GM18907 (cell line): ENCODE results near the gene KLC4.
"Not testable (repeated sequence)": the region's sequence is repeated elsewhere in the genome, so short reads cannot be mapped to it uniquely, and the experiment has no call there.

Source experiments
- ATAC-seq: cut with Tn5 transposase; IDR thresholded peaks from one replicate; pipeline ENCODE4 v1.9.1; 2021; ENCODE audit warnings: mild to moderate bottlenecking, moderate library complexity; ENCODE audit not compliant: unreplicated experiment

The KLC4 gene

DNA sequence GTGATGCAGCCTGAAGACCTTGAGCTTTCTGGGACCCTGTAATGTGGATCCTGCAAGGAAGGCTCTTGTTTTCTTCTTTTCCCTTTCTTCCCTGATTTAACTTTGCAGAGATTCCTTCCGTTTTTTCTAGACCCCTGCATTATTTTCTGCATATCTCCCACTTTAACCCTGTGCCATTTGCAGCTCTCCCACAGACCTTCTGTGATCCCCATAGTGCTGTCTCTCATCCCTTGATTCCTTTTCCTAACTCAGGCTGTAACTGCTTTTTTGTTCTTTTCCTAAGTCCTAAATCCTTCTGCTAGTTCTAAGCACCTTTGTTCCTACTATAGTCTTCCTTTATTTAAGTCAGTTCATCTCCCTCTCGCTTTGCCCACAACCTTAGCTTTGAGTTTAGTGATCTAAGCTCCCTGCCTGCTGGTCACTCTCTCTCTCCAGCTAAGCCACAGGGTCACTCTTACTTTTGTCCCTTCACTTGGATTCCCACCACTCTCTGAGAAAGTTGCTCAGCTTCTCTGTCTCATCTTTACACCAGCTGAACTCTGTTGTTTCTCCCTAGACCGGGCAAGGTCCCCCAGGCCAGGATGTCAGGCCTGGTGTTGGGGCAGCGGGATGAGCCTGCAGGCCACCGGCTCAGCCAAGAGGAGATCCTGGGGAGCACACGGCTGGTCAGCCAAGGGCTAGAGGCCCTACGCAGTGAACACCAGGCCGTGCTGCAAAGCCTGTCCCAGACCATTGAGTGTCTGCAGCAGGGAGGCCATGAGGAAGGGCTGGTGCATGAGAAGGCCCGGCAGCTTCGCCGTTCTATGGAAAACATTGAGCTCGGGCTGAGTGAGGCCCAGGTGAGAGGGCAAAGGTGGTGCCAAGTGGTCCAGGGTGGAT lies 1.6 kb downstream of the KLC4 start:
- no peak for ATAC-seq

GRCh38 chr6:43061861-43062260 lies 2.4 kb downstream of the KLC4 start:
- ATAC-seq, result no peak

DNA sequence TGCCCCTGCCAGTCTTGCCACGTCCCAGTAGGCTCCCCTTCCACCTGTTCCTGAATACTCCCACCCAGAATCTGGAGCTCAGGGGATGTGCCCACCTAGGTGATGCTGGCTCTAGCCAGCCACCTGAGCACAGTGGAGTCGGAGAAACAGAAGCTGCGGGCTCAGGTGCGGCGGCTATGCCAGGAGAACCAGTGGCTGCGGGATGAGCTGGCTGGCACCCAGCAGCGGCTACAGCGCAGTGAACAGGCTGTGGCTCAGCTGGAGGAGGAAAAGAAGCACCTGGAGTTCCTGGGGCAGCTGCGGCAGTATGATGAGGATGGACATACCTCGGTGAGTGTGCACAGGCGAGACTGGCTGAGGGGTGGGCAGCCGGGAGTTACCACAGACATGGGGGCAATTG lies 3.4 kb downstream of the KLC4 start:
- ATAC-seq, result no peak

- ATAC-seq, result no peak
These were observed 10.7 kb downstream of the KLC4 start for GRCh38 chr6:43070028-43070632.

DNA sequence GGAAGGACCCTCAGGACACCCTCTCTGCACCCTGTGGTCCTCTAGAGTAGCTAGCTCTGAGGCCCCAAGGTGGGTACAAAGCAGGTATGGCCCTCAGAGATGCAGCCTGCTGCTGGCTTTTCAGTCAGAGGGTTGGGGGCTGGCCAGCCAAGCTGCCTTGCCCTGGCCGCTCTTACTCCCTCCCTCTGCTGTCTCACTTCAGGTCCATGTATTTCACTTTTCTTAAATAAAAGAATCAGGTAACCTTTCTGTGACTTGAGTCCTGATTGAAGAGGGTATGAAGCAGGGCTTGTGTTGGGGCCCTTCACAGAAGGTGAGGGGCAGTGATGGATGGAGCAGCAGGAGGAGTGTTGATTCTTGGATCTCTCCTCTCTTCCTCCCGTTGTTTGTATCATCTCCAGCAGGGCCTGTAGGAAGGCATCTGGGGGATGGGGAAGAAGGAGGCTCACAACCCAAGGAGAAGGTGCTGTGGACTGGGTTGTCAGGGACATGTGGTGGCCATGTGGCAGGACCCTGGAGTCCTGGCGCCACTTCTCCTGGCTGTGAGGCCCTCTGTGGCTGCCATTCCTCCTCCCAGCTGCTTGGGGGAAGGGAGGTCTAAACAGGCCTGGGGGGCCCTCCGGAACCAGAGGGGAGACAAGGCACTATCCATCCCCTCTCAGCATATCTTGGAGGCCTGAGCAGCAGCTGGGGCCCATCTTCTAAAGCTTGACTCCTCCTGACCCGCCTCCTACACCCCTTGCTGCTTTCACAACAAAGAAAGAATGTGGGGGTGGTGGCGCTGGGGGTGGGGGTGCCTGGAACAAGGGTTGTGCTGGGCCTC lies 15.6 kb downstream of the KLC4 start:
- ATAC-seq, result no peak

DNA sequence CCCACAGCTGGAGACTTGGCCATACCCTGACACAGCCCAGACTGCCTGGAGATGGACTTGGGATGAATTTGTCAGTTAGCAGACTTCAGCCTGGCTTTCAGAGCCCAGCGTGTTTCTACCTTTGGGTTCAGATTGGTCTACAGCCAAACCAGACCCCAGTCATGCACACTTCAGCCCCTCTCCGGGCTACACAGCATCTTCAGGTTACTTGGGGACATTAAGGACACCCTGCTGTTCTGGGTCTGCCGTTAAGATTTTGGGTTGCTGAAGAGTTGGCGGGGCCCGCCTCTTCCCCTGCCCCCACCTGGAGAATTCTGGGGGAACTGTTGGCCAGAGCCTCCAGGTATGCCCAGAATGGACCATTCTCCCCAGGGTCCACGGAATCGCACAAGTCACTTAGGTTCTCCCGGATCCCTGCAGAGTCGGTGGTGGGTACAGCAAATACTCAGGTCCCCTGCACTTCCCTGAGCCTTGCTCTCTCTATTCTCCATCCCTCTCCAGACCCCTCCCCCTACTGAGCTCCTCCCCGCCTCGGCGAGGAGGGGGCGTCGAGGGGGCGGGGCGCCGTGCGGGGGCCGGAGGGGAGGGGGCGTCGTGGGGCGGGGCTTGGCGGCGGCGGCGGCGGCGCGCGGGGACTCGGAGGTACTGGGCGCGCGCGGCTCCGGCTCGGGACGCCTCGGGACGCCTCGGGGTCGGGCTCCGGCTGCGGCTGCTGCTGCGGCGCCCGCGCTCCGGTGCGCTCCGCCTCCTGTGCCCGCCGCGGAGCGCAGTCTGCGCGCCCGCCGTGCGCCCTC lies 16.4 kb downstream of the KLC4 start, which contains the start of gene PTK7:
Gene PTK7 (plus strand): TSS at position 645 of the 794 bp plus-strand sequence. CDS start 175 bp downstream, outside the sequence.
- ATAC-seq, result no peak

GRCh38 chr6:43076464-43077332 lies 17.3 kb downstream of the KLC4 start:
- no peak for ATAC-seq

- no peak for ATAC-seq
These were observed 17.9 kb downstream of the KLC4 start for GRCh38 chr6:43077333-43077809.

DNA sequence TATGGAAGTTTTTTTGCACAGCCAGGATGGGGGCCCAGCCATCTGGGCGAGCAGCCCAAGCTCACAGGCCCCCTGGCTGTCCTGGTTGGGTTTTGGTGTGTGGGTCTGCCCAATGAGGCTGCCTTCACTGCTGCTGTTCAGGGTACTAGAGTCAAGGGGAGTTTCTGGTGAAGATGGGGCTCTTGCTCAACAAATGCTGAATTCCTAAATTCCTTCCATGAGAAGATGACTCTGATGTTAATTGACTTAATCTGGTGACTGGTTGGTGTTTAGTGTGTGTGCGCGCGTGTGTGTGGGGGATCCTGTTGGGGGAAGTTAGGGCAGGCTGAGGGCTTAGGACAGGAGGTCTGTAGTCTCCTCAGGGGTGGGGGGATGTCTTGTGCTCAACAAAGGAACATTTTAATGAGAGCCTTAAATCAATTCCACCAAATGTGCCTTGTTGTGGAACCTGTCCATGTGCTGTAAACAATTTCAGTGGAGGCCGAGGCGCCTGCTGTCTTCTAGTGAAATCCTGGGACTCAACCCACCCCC lies 18.6 kb downstream of the KLC4 start:
- ATAC-seq, result no peak

DNA sequence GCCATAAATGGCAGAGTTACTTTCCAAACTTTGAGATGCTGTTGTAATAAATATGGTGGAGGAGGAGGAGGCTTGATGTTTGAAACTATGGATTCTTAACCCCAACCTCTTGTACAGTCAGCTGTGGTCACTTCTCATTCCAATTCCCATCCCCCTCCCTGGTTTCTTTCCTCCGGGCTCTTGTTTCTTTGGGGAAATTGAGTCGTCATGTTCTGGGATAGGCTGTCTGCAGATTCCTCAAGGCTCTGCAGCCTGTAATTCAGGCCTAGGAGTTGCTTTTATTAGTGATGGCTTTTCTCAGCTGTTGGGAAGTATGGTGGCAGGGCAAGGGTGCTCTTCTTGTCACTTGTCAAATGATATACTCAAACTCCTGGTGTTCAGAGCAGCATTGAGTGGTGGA lies 19.3 kb downstream of the KLC4 start:
- no peak for ATAC-seq

GRCh38 chr6:43081043-43081442 lies 21.6 kb downstream of the KLC4 start:
- ATAC-seq, result no peak

- ATAC-seq, result not testable (repeated sequence)
These were observed 22.5 kb downstream of the KLC4 start for GRCh38 chr6:43081922-43082321.

- no peak for ATAC-seq
These were observed 23.6 kb downstream of the KLC4 start for GRCh38 chr6:43082806-43083655.

DNA sequence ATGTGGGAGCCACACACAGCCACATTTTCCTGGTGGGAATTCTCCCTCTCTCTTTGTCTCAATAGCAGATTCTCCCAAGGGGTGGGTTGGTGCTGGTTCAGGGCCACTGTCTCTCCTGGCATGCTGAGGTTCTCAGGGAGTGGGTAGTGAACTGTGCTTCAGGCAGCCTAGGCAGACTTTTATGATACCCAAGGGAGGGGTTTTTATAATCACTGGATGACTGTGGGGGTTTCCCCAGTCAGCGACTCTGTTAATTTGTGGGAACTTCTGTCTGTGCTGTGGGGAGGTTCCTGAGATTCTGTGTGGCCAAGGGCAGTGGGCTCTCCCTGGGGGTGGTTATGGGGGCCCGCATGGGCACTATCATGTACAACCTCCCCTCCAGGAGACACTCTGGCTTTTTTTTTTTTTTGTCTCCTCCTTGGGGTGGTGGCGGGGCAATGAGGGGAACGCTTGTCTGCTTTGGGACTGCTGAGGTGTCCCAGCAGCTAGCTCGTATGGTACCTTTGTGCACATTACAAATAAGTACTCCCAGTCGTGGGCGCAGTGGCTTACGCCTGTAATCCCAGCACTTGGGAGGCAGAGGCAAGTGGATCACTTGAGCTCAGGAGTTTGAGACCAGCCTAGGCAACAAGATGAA lies 26.7 kb downstream of the KLC4 start:
- ATAC-seq, result no peak

DNA sequence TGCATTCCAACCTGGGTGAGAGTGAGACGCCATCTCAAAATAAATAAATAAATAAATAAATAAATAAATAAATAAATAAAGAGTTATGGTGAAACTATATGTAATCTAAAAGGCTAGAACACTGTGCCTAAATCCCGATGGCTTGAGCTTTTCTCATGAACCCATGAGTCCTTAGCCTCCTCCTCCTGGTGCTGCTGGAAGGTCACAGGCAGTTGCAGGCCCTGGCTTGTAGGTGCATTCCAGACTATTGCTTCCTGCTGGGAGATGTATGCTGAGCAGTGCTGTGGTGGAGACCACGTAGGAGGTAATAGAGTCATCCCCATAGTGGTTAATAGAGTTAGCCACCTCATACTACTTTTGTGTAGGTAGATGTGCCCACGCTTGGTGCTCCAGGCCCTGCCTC lies 29.2 kb downstream of the KLC4 start:
- no peak for ATAC-seq

- no peak for ATAC-seq
These were observed 30.0 kb downstream of the KLC4 start for GRCh38 chr6:43089467-43089866.

DNA sequence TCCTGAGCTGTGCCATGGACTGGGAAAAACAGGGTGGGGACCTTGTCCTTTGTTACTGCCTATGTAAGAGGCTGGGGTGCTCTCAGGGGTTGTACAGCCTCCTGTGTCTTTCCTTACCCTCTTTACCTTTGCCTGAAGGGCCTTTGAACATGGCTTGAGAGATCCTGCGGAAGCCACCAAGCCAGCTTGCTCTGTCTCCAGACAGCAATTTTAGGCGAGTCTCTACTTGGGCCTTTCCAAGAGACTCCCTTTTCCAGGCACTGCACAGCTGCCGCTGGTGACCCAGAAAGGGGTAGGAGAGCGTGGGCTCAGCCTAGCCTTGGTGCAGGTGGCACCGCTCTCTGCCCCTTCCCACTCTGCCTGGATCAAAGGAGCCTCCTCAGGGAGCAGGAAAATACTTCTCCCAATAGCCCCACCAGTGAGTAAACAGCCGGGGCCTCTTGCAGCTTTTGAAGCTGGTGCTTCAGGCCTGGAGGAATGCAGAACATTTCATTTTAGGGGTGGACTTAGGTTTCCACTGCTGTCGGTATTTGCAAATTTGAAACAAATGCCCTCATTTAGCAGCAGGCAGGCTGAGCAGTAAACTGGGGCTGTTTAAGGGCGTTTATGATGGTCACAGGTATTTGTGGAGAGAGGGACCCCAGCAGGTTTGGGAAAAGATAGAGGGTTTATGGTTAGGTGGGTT lies 30.6 kb downstream of the KLC4 start:
- no peak for ATAC-seq
